CD4-positive, alpha-beta T cell (primary cell): Measurements from ENCODE around the gene ME3. TPM values are rescaled to one million over a fixed set of nuclear protein-coding genes. Genes with fewer than 3 reads are reported as not detected.

ENCODE experiments used
- ATAC-seq: fragments of 200-7000 bp; cut with Tn5 transposase; one replicate; pipeline ENCODE4 v1.10.0; 2022; ENCODE audit warnings: mild to moderate bottlenecking; ENCODE audit not compliant: poor library complexity
- CTCF ChIA-PET: fragments of 350-600 bp; sonication (Branson Sonifier 250); formaldehyde crosslinking; loops from one replicate; lab custom pipeline; 2021; ENCODE audit warnings: antibody characterized with exemption, inconsistent platforms; lab: Charles Lee
- POLR2A ChIA-PET: fragments of 350-600 bp; sonication (Branson Sonifier 250); formaldehyde crosslinking; loops from one replicate; lab custom pipeline; 2021; ENCODE audit warnings: antibody characterized with exemption, inconsistent platforms; lab: Charles Lee
- DNase-seq, 14 experiments: peaks; one replicate each; pipeline ENCODE4 v3.0.0-alpha.2; 2013 to 2020; ENCODE audit warnings: mixed read lengths in 2 of 14
- H3K27ac ChIP-seq, 2 donors: one replicate each; pipeline versions ENCODE4 v1.5.1 to v1.7.0; 2013; ENCODE audit warnings: low read length in 2 of 2, low read depth in 1 of 2, mild to moderate bottlenecking in 1 of 2
- H3K27me3 ChIP-seq, 2 experiments: 1 replicate in 1 of 2; 2 replicates in 1 of 2; pipeline versions ENCODE4 v1.6.1 to v1.7.0; 2013; ENCODE audit warnings: low read length in 2 of 2, control low read depth in 1 of 2, mild to moderate bottlenecking in 1 of 2, moderate library complexity in 1 of 2; ENCODE audit not compliant: insufficient read depth in 2 of 2, control insufficient read depth in 1 of 2
- H3K36me3 ChIP-seq: one replicate; pipeline ENCODE4 v1.6.1; 2013; ENCODE audit warnings: low read length, control low read depth; ENCODE audit not compliant: insufficient read depth
- H3K4me1 ChIP-seq: one replicate; pipeline ENCODE4 v1.6.1; 2013; ENCODE audit warnings: low read length, control low read depth; ENCODE audit not compliant: insufficient read depth
- H3K4me3 ChIP-seq: one replicate; pipeline ENCODE4 v1.5.1; 2013; ENCODE audit warnings: mild to moderate bottlenecking, low read length, moderate library complexity
- H3K9me3 ChIP-seq, 2 experiments: 1 replicate in 1 of 2; 2 replicates in 1 of 2; pipeline versions ENCODE4 v1.6.1 to v1.7.0; 2013; ENCODE audit warnings: low read length in 2 of 2, mild to moderate bottlenecking in 2 of 2, control low read depth in 1 of 2, moderate library complexity in 1 of 2; ENCODE audit not compliant: control insufficient read depth in 1 of 2, insufficient read depth in 1 of 2
- H3K27ac Mint-ChIP-seq: one replicate; pipeline ENCODE4 v1.8.0; 2020; ENCODE audit warnings: mixed read lengths
- H3K27me3 Mint-ChIP-seq: one replicate; pipeline ENCODE4 v1.8.0; 2021; ENCODE audit warnings: mixed read lengths
- H3K36me3 Mint-ChIP-seq: one replicate; pipeline ENCODE4 v1.8.0; 2021; ENCODE audit warnings: low read depth, mixed read lengths
- H3K4me1 Mint-ChIP-seq: one replicate; pipeline ENCODE4 v1.8.0; 2021; ENCODE audit warnings: low read depth, mixed read lengths
- H3K4me3 Mint-ChIP-seq: one replicate; pipeline ENCODE4 v1.8.0; 2020; ENCODE audit warnings: mild to moderate bottlenecking, mixed read lengths
- H3K9me3 Mint-ChIP-seq: one replicate; pipeline ENCODE4 v1.8.0; 2020; ENCODE audit warnings: mixed read lengths
- intact Hi-C, 2 experiments: fragments of 100-400 bp; cut with DNase I in 1 of 2; cut with micrococcal nuclease in 1 of 2; formaldehyde crosslinking; loops; one replicate each; pipeline versions ENCODE4 v1.15.1 to v1.9.0; 2023 to 2025; cut with DNase I, micrococcal nuclease
- total RNA-seq, 174 experiments: library from RNA in 2 of 174; stranded (reverse) in 2 of 174; gene quantifications; one replicate each; pipeline ENCODE4 v1.2.3 and lab custom pipeline; 2021 to 2026
- TF ChIP-seq, protein P1 (sequence below): fragments of 200-600 bp; IDR thresholded peaks from one replicate; pipeline ENCODE4 v1.8.0; 2022; ENCODE audit warnings: antibody characterized with exemption, mild to moderate bottlenecking

Gene ME3
- total RNA-seq, 2 experiments from 2014 or later, result 9.1 to 10.6 TPM

- Mint-ChIP-seq H3K9me3 (no peaks in the 10 kb centered on the region), H3K36me3 (no peaks in the 10 kb centered on the region), H3K27me3 (no peaks in the 10 kb centered on the region), H3K4me1 (no peaks in the 10 kb centered on the region), H3K27ac (no peak overlapping the region), H3K4me3 (no peak overlapping the region)
- Histone ChIP-seq H3K4me1 (no peaks in the 10 kb centered on the region), H3K4me3 (no peak overlapping the region), H3K9me3 (no peaks in the 10 kb centered on the region), H3K27ac (no peak overlapping the region), H3K27me3 (no peaks in the 10 kb centered on the region), H3K36me3 (no peaks in the 10 kb centered on the region)
- ChIA-PET CTCF (no interaction called here), POLR2A (no interaction called here)
- TF ChIP-seq, protein P1, sequence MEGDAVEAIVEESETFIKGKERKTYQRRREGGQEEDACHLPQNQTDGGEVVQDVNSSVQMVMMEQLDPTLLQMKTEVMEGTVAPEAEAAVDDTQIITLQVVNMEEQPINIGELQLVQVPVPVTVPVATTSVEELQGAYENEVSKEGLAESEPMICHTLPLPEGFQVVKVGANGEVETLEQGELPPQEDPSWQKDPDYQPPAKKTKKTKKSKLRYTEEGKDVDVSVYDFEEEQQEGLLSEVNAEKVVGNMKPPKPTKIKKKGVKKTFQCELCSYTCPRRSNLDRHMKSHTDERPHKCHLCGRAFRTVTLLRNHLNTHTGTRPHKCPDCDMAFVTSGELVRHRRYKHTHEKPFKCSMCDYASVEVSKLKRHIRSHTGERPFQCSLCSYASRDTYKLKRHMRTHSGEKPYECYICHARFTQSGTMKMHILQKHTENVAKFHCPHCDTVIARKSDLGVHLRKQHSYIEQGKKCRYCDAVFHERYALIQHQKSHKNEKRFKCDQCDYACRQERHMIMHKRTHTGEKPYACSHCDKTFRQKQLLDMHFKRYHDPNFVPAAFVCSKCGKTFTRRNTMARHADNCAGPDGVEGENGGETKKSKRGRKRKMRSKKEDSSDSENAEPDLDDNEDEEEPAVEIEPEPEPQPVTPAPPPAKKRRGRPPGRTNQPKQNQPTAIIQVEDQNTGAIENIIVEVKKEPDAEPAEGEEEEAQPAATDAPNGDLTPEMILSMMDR, result no peak
- intact Hi-C loops, result no loop called here
- no peak for ATAC-seq
- DNase-seq, result no peak
Observed at GRCh38 chr11:86692746-86693145, 20.3 kb upstream of the ME3 start.

DNA sequence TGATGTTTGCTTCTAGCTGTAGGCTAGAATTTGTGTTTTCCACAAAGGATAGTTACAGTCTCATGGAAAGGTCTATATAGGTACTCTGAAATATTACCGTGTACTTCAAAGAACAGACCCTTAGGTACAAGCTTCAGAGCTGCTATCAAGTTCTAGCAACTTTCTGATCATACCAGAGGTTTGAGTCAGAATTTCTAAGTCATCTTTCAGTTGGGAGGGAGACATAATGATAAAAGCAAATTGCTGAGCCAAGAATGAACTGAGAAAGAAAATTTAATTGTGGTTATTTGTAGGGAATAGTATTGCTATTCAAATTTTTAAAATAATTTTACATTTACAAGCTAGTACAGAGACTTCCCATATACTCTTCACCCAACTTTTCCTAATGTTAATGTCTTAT, 19.9 kb upstream of the ME3 start:
- no peaks in the 10 kb centered on the region for H3K9me3 ChIP-seq
- no peaks in the 10 kb centered on the region for H3K27me3 ChIP-seq
- H3K27ac Mint-ChIP-seq, result no peak overlapping the region
- TF ChIP-seq, protein P1, result no peak
- no peak overlapping the region for H3K27ac ChIP-seq
- H3K4me3 Mint-ChIP-seq, result no peak overlapping the region
- no peaks in the 10 kb centered on the region for H3K36me3 Mint-ChIP-seq
- H3K36me3 ChIP-seq, result no peaks in the 10 kb centered on the region
- intact Hi-C loops, result no loop called here
- ChIA-PET POLR2A (no interaction called here), CTCF (no interaction called here)
- DNase-seq, result no peak
- H3K4me1 Mint-ChIP-seq, result no peaks in the 10 kb centered on the region
- no peaks in the 10 kb centered on the region for H3K9me3 Mint-ChIP-seq
- H3K4me3 ChIP-seq, result no peak overlapping the region
- H3K4me1 ChIP-seq, result no peaks in the 10 kb centered on the region
- ATAC-seq, result no peak
- no peaks in the 10 kb centered on the region for H3K27me3 Mint-ChIP-seq

GRCh38 chr11:86688398-86689179, 16.2 kb upstream of the ME3 start:
- ChIA-PET CTCF (no interaction called here), POLR2A (no interaction called here)
- Histone ChIP-seq H3K9me3 (no peaks in the 10 kb centered on the region), H3K27me3 (no peaks in the 10 kb centered on the region), H3K4me3 (no peak overlapping the region), H3K27ac (no peak overlapping the region), H3K4me1 (no peaks in the 10 kb centered on the region), H3K36me3 (no peaks in the 10 kb centered on the region)
- no peaks in the 10 kb centered on the region for H3K4me1 Mint-ChIP-seq
- H3K36me3 Mint-ChIP-seq, result no peaks in the 10 kb centered on the region
- TF ChIP-seq, protein P1, result no peak
- intact Hi-C loops, result no loop called here
- H3K9me3 Mint-ChIP-seq, result no peaks in the 10 kb centered on the region
- H3K4me3 Mint-ChIP-seq, result no peak overlapping the region
- no peak overlapping the region for H3K27ac Mint-ChIP-seq
- DNase-seq, result peak in 2 of 14 experiments; percentile 13 to 18
- H3K27me3 Mint-ChIP-seq, result no peaks in the 10 kb centered on the region
- ATAC-seq, result no peak
